Adrenal gland (tissue), 12 donors: ENCODE data around the gene PELI3. TPM values are rescaled to one million over a fixed set of nuclear protein-coding genes. Genes with fewer than 3 reads are reported as not detected.

Source experiments
- DNase-seq, 7 donors: peaks; one replicate each; pipeline ENCODE4 v3.0.0-alpha.2; 2019 to 2020
- H3K27ac ChIP-seq, 5 donors: fragments of 200-600 bp; sonication (generic) in 4 of 5; 1 replicate in 3 of 5; 2 replicates in 2 of 5; pipeline versions ENCODE4 v1.5.1 to v1.8.0; 2016 to 2020; ENCODE audit warnings: mild to moderate bottlenecking in 1 of 5
- H3K27me3 ChIP-seq: fragments of 200-600 bp; 2 replicates; pipeline ENCODE4 v1.8.0; 2021
- H3K36me3 ChIP-seq, 2 donors: fragments of 200-600 bp; replicated peaks in 1 of 2; 1 replicate in 1 of 2; 2 replicates in 1 of 2; pipeline versions ENCODE4 v1.5.1 to v1.8.0; 2018 to 2022
- H3K4me1 ChIP-seq, 2 donors: fragments of 200-600 bp; replicated peaks in 1 of 2; 1 replicate in 1 of 2; 2 replicates in 1 of 2; pipeline versions ENCODE4 v1.5.1 to v1.8.0; 2018 to 2021
- H3K4me3 ChIP-seq, 4 donors: fragments of 200-600 bp; sonication (generic) in 3 of 4; one replicate each; pipeline ENCODE4 v1.5.1; 2016 to 2018
- H3K9me3 ChIP-seq, 3 donors: fragments of 200-600 bp; sonication (generic) in 1 of 3; replicated peaks in 1 of 3; 1 replicate in 2 of 3; 2 replicates in 1 of 3; pipeline versions ENCODE4 v1.5.1 to v1.8.0; 2016 to 2021
- POLR2A ChIP-seq, 2 donors: fragments of 450-650 bp; IDR thresholded peaks; one replicate each; pipeline ENCODE4 v1.6.1; 2017; ENCODE audit warnings: antibody characterized with exemption in 2 of 2, mild to moderate bottlenecking in 2 of 2, moderate library complexity in 1 of 2
- WGBS, 4 donors: extraction: QIAGEN DNeasy Blood & Tissue Kit in 2 of 4; methylation state at CpG; one replicate each; pipeline versions ENCODE4 v1.1.5 to v1.1.7; 2013 to 2017; 5-methylcytosine and 5-hydroxymethylcytosine counted together
- intact Hi-C, 2 donors: fragments of 100-400 bp; cut with DNase I; formaldehyde crosslinking; loops; one replicate each; pipeline versions ENCODE4 v1.14.1 to v1.15.0; 2022 to 2023
- polyA plus RNA-seq, 3 donors: library from polyadenylated mRNA; stranded (reverse); fragments of 200-250 nt in 2 of 3; fragments of 350-450 nt in 1 of 3; fragmentation: Illumina TruSeq in 1 of 3; extraction: RNeasy Lipid Tissue Mini Kit (QIAGEN cat#74804) in 1 of 3; gene quantifications; one replicate each; pipeline ENCODE4 v1.2.3, GENCODE V29; 2013 to 2014
- total RNA-seq, 9 donors: library from RNA; depleted of rRNA in 4 of 9; stranded (reverse); fragments of >200 nt in 4 of 9; fragments of 120-200 nt in 1 of 9; fragmentation: NEBNext Ultra II Directional in 1 of 9; extraction: Animal tissue kit (Norgen Biotek cat#: 25700) in 1 of 9; gene quantifications; one replicate each; pipeline versions ENCODE4 v1.1.0 to v1.2.4, GENCODE V29; 2013 to 2023
- TF ChIP-seq, protein P1 (sequence below), 6 experiments: fragments of 450-650 bp in 4 of 6; fragments of 200-600 bp in 2 of 6; sonication (generic) in 1 of 6; IDR thresholded peaks; 1 replicate in 5 of 6; 2 replicates in 1 of 6; pipeline versions ENCODE4 v1.5.1 to v1.8.0; 2016 to 2021; ENCODE audit warnings: antibody characterized with exemption in 6 of 6, mild to moderate bottlenecking in 2 of 6, moderate library complexity in 1 of 6
- donor health status: healthy with polysubstance abuse.
- donor health status: Bipolar disorder and iron deficiency.
- donor health status: DM: yes; HTN: yes; CAD: no.
- donor health status: DM: no; HTN: no; CAD: no.
- donor health status: DM: no; HTN: no; CAD: no.
- donor health status: DM: yes; HTN: yes; CAD: no.

Gene PELI3
- total and polyA plus RNA-seq, 12 donors = 6.4 to 34.3 (median 19.0) TPM

DNA sequence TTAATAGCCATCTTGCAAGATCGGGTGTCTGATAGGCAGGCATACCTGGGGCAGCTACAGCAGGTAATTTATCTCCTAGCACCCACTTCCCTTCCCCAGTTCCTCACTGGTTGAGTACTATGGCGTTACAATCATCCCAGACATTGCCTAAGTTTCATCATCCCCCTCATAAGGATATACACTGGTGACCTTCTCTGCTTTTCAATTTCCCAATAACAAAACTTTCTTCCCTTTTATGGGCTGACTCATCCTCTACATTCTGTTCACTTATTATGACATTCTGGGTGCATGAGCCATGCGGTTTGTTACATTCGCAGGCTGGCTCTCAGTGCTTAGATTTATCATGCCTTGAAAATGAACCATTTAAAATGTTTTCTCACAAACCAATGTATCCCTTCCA, 23.1 kb upstream of the PELI3 start:
- TF ChIP-seq, protein P1, sequence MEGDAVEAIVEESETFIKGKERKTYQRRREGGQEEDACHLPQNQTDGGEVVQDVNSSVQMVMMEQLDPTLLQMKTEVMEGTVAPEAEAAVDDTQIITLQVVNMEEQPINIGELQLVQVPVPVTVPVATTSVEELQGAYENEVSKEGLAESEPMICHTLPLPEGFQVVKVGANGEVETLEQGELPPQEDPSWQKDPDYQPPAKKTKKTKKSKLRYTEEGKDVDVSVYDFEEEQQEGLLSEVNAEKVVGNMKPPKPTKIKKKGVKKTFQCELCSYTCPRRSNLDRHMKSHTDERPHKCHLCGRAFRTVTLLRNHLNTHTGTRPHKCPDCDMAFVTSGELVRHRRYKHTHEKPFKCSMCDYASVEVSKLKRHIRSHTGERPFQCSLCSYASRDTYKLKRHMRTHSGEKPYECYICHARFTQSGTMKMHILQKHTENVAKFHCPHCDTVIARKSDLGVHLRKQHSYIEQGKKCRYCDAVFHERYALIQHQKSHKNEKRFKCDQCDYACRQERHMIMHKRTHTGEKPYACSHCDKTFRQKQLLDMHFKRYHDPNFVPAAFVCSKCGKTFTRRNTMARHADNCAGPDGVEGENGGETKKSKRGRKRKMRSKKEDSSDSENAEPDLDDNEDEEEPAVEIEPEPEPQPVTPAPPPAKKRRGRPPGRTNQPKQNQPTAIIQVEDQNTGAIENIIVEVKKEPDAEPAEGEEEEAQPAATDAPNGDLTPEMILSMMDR (IDR thresholded peaks at IDR 0.05) = no peak
- TF ChIP-seq POLR2A (IDR thresholded peaks at IDR 0.05) = no peak
- intact Hi-C loops = no loop called here
- 62 to 70% (median 67%) methylated on average over 4 of the region's 4 CpGs for WGBS, 4 donors

GRCh38 chr11:66447012-66447411, 19.7 kb upstream of the PELI3 start:
- TF ChIP-seq, protein P1 (IDR thresholded peaks at IDR 0.05) = no peak
- no peak for TF ChIP-seq POLR2A (IDR thresholded peaks at IDR 0.05)
- Histone ChIP-seq H3K36me3 (no peaks in the 10 kb centered on the region), H3K9me3 (no peaks in the 10 kb centered on the region), H3K27me3 (no peaks in the 10 kb centered on the region), H3K27ac (no peak overlapping the region), H3K4me3 (no peak overlapping the region), H3K4me1 (no peaks in the 10 kb centered on the region)
- no peak for DNase-seq
- intact Hi-C loops = no loop called here

More for the DNA sequence above, 23.1 kb upstream of the PELI3 start:
- no peaks in the 10 kb centered on the region for H3K36me3 ChIP-seq
- no peaks in the 10 kb centered on the region for H3K4me1 ChIP-seq
- H3K9me3 ChIP-seq = no peaks in the 10 kb centered on the region
- no peak overlapping the region for H3K4me3 ChIP-seq
- peak in 2 of 7 donors; percentile 22 to 39 for DNase-seq
- H3K27ac ChIP-seq = no peak overlapping the region
- H3K27me3 ChIP-seq = no peaks in the 10 kb centered on the region

- no peaks in the 10 kb centered on the region for H3K36me3 ChIP-seq
- no peak for DNase-seq
- no peaks in the 10 kb centered on the region for H3K27me3 ChIP-seq
- TF ChIP-seq, protein P1 (IDR thresholded peaks at IDR 0.05) = no peak
- no peak for TF ChIP-seq POLR2A (IDR thresholded peaks at IDR 0.05)
- WGBS, 4 donors = 69 to 72% (median 69%) methylated on average over 4 of the region's 4 CpGs
- no peaks in the 10 kb centered on the region for H3K9me3 ChIP-seq
- H3K27ac ChIP-seq = no peak overlapping the region
- H3K4me1 ChIP-seq = no peaks in the 10 kb centered on the region
- H3K4me3 ChIP-seq = no peak overlapping the region
- intact Hi-C loops = no loop called here
These were observed 18.2 kb upstream of the PELI3 start for GRCh38 chr11:66448523-66448922.

DNA sequence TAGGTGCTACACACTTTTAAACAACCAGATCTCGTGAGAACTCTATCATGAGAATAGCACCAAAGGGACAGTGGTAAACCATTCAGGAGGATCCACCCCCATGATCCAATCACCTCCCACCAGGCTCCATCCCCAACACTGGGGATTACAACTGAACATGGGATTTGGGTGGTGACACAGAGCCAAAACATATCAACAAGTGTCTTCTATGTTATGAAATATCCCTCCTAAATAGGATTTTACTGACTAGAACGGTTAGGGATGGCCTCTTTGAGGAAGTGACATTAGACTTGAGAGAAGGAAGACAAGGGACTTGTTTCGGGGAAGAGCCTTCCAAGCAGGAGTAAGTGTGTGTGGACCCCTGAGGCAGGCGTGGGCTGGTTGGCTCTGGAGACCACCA, 16.1 kb upstream of the PELI3 start:
- no peaks in the 10 kb centered on the region for H3K9me3 ChIP-seq
- no peak overlapping the region for H3K27ac ChIP-seq
- no peaks in the 10 kb centered on the region for H3K27me3 ChIP-seq
- 57 to 68% (median 60%) methylated on average over 4 of the region's 4 CpGs for WGBS, 4 donors
- H3K4me3 ChIP-seq = no peak overlapping the region
- intact Hi-C loops = no loop called here
- TF ChIP-seq, protein P1 (IDR thresholded peaks at IDR 0.05) = no peak
- no peak for TF ChIP-seq POLR2A (IDR thresholded peaks at IDR 0.05)
- H3K36me3 ChIP-seq = no peaks in the 10 kb centered on the region
- no peak for DNase-seq
- no peaks in the 10 kb centered on the region for H3K4me1 ChIP-seq
